M059J (cell line): Measurements from ENCODE around the gene PLIN4. TPM values are rescaled to one million over a fixed set of nuclear protein-coding genes. Genes with fewer than 3 reads are reported as not detected.

Experiments used
- DNase-seq: peaks from one replicate; pipeline ENCODE4 v3.0.0-alpha.2; 2012; ENCODE audit warnings: low read depth
- total RNA-seq: library from RNA; depleted of rRNA; stranded (reverse); fragments of >200 nt; shearing (Covaris generic); gene quantifications from 2 replicates; pipeline ENCODE4 v1.2.3, GENCODE V29; 2014

The PLIN4 gene
- total RNA-seq, 1 experiment from 2014 or later, result 0.02 TPM

- DNase-seq, result peak; percentile 80
Measured at GRCh38 chr19:4506449-4507149, 11.7 kb downstream of the PLIN4 start.

- DNase-seq, result no peak
Measured at GRCh38 chr19:4505570-4506448, 12.5 kb downstream of the PLIN4 start.

- no peak for DNase-seq
Measured at GRCh38 chr19:4504891-4505569, 13.3 kb downstream of the PLIN4 start.

GRCh38 chr19:4504297-4504701 lies 14.0 kb downstream of the PLIN4 start:
- DNase-seq, result no peak

GRCh38 chr19:4503825-4504170 lies 14.5 kb downstream of the PLIN4 start:
- DNase-seq, result no peak

- no peak for DNase-seq
Measured at GRCh38 chr19:4503132-4503824, 15.0 kb downstream of the PLIN4 start.

DNA sequence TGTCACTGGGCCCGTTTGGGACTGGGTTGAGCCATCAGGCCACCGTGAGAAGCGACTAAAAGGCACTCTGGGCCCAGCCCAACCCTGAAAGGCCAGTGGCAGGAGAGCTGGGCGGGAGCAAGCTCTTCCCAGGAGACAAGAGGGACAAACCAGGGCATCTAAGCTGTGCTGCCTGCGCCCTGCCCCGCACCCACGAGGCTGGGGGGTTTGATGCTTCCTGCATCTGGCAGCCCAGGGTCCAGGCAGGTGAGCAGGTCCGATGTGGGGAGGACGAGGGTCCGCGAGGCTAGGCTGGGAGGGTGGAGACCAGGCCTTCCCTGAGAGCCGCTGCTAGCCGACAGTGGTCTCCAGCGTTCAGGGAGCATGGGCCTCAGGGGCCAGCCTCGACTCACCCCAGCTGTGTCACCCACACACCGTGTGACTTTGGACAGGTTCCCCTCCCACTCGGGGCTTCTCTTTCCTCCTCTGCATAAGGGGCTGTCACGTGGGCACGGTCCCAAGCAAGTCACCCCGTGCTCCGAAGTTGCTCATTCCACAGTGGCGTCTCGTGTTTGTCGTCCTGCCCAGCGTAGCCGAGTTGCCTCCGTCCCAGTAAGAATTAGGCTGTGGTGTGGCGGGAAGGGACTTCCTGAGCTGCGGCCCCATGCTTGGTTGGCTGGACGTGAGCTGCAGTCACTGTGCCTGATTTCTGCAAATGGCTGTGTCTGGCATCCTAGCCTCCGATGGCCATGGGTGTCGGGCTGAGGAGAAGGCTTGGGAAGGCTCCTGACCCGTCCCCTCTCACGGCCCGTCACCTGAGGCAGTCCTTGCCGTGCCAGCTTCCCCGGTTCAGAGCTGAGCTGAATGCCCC lies 15.8 kb downstream of the PLIN4 start:
- no peak for DNase-seq

- no peak for DNase-seq
Measured at GRCh38 chr19:4501691-4502090, 16.6 kb downstream of the PLIN4 start.

GRCh38 chr19:4500841-4501591 lies 17.3 kb downstream of the PLIN4 start:
- no peak for DNase-seq

DNA sequence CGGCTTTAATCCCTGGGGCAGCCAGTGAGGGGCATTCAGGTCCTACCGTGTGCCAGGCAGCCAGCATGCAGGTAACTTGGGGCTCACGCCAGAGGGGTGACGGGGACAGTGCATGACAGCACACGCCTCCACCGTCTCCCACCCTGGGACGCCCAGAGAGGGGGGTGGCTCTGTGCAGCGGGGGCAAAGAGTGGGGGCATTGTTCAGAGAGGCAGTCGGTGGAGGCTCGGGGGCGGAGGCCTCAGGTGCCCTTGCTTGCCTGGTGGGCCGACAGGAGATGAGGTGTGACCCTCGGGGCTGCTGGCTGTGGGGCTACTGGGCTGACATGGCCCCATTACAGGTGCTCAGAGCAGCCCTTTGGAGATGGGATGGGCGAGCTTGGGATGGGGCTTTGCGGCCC lies 18.4 kb downstream of the PLIN4 start:
- DNase-seq, result no peak

GRCh38 chr19:4499318-4499717 lies 19.0 kb downstream of the PLIN4 start:
- DNase-seq, result no peak

DNA sequence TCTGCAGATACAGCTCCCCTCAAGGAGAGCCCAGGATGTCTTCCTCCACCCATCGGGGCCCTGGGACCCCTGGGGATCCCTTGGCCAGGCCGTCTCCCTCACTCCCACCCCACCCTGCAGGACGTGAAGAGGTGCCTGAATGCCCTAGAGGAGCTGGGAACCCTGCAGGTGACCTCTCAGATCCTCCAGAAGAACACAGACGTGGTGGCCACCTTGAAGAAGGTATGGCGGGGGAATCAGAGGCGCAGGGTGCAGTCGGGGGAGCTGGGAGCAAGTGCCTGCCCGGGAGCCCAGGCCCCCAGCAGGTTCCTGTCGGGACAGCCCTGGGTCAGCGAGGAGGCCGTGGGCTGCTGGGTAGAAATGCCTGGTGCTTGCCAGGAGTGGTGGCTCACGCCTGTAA lies 19.6 kb downstream of the PLIN4 start:
- no peak for DNase-seq

DNA sequence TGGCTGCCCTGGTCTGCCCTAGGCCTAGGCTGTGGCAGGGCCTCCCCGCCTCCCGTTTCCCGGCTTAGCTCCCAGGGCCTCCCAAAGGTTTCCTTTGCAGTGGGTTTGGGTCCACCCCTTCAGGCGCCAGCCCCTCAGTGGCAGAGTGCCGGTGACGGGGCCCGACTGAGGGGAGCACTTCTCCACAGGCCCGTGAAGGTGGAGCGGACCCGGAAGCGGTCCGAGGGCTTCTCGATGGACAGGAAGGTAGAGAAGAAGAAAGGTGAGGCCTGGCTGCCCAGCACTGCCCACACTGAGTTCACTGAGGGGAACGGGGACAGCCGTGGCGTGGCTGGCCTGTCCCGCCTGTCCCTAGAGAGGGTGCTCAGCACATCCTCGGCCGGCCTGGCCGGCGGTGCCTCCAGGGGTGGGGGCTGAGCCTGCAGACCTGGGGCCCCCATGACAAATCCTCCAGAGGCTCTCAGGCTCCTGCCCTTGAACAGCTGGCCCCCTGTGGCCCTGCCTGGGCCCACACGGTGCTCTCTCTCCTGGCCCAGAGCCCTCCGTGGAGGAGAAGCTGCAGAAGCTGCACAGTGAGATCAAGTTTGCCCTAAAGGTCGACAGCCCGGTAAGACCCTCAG lies 20.4 kb downstream of the PLIN4 start:
- no peak for DNase-seq

DNA sequence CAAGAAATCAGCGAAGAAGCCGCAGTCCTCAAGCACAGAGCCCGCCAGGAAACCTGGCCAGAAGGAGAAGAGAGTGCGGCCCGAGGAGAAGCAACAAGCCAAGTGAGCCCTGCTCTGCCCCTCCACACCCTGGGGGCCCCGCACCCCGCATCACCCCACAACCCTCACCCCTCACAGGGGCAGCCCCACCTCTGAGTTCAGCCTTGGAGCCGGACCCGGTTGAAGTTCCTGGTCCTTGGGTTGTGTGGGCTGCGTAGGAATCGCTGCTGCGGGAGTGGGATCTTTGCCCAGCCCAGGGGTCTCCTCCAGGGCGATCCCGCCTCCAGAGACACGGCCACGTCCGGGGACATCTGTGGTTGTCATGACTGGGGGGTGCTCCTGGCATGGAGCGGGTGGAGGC lies 22.0 kb downstream of the PLIN4 start:
- no peak for DNase-seq

GRCh38 chr19:4495471-4495870 lies 22.8 kb downstream of the PLIN4 start:
- no peak for DNase-seq

- no peak for DNase-seq
Measured at GRCh38 chr19:4494691-4495064, 23.6 kb downstream of the PLIN4 start.

DNA sequence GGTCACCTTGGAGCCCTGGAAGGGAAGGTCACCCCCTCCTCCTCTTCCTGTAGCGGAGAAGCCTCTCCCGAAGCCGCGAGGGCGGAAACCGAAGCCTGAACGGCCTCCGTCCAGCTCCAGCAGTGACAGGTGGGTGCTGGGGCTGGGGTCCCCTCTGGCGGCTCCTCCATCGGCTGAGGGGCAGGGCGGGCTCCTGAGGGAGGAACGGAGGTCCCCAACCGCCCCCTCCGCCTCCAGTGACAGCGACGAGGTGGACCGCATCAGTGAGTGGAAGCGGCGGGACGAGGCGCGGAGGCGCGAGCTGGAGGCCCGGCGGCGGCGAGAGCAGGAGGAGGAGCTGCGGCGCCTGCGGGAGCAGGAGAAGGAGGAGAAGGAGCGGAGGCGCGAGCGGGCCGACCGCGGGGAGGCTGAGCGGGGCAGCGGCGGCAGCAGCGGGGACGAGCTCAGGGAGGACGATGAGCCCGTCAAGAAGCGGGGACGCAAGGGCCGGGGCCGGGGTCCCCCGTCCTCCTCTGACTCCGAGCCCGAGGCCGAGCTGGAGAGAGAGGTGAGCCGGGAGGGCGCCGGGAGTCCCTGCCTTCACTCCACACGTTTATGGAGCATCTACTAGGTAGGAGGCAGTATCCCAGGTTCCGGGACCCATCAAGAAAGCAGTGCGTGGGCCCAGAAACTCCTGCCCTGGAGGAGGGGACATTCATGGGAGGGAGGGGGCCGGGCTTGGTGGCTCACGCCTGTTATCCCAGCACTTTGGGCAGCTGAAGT lies 24.2 kb downstream of the PLIN4 start:
- DNase-seq, result no peak

DNA sequence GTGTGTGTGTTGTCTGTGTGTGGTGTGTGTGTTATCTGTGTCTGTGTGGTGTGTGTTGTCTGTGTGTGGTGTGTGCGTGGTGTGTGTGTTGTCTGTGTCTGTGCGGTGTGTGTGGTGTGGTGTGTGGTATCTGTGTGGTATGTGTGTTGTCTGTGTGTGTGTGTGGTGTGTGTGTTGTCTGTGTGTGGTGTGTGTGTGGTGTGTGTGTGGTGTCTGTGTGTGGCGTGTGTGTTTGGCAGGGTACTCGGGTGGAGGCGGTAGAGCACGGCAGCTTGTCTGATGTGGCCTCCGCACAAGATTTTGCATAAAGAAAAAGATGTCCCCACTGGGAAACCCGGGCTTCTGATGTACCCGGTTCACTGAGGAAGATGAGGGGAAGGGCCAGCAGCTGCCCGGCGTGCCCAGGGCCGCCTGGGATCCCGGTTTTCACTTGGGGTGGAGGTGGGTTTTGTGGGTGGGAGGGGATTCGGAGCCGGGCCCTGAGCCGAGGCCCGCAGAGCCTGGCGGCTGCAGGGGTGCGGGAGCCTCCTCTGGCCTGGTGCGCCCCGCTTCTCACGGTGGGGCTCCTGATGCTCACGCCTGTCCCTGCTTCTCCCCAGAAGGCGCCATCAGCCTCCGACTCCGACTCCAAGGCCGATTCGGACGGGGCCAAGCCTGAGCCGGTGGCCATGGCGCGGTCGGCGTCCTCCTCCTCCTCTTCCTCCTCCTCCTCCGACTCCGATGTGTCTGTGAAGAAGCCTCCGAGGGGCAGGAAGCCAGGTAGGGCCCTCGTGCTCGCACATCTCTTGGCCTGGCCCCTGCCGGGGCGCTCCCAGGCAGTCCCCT lies 25.0 kb downstream of the PLIN4 start:
- no peak for DNase-seq
